Measurements from ENCODE around the gene IDH3A. TPM values are rescaled to one million over a fixed set of nuclear protein-coding genes. Genes with fewer than 3 reads are reported as not detected.

The IDH3A gene
- total RNA-seq, 1 experiment from 2014 or later = 67.8 TPM

DNA sequence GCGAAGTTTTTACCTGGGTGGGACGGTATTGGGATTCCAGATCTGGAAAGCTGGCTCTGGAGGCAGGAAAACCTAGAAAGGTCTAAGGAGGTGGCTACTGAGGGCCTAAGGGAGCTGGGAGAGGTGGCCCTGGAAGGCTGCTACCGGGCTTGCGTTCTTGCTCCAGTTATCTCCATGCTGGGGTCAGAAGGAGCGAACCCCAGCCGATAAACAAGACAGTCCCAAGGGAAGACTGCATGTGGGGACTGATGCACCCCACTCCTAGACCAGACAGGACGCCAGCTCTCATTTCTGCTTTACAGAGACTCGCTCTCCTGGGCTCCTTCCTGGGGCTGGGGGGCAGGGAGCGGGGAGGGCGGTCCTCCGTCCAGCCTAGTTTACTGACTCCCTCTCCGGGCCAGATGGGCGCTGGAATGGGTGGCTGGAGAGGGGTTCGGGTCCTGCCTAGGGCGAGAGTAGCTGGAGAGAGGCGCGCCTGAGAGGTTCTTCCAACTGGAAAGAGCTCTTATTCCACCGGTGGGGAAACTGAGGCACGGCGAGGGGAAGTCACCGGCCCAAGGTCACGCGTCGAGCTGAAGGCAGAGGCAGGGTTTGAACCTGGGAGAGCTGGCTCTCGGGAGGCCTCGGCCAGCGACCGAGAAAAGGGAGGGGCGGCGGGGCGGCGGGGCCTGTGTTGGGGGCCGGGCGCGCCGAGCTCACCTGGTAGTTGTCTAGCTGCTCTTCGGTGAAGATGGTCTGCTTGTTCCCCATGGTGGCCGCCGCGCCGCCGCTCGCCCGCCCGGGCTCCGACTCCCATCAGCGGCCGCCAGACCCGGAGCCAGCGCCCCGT lies 18.5 kb upstream of the IDH3A start:
- POLR2A ChIA-PET (ENCODE audit: unreplicated experiment) = interaction anchor here (0.6 kb wide), 1 partner anchor 626 kb away, joined by 7 read pairs; no protein-coding TSS in a partner anchor
- Histone ChIP-seq H3F3A (ENCODE audit: insufficient read depth, low read depth) (peaks cover 18% of the 10 kb centered on the region), H3K36me3 (ENCODE audit: low read depth) (no peaks in the 10 kb centered on the region), H3K9me3 (ENCODE audit: insufficient read depth, low read depth) (no peaks in the 10 kb centered on the region), H3K27ac (no peak overlapping the region), H3K4me1 (replicated peaks; ENCODE audit: insufficient read depth) (peaks cover 36% of the 10 kb centered on the region), H3K79me2 (ENCODE audit: low read depth) (no peaks in the 10 kb centered on the region), H3K9me2 (ENCODE audit: insufficient read depth) (no peaks in the 10 kb centered on the region), H4K20me1 (ENCODE audit: insufficient read depth) (no peaks in the 10 kb centered on the region), H3K27me3 (ENCODE audit: insufficient read depth, low read depth) (no peaks in the 10 kb centered on the region), H3K4me2 (no peak overlapping the region; the same call in 1 of the 2 replicates), H2AFZ (no peak overlapping the region), H3K4me3 (no peak overlapping the region)
- no peak for DNase-seq
- CTCF ChIA-PET = interaction anchor here (0.7 to 1.0 kb wide), 5 partner anchors 9 to 46 kb away, joined by 3 to 17 read pairs (median 4); no protein-coding TSS in a partner anchor
- TSS peak; percentile 19 for BruUV-seq (replicated peaks)
- no peak for TF ChIP-seq EZH2 (IDR thresholded peaks at IDR 0.05; ENCODE audit: low read depth)
- TF ChIP-seq, protein P1, sequence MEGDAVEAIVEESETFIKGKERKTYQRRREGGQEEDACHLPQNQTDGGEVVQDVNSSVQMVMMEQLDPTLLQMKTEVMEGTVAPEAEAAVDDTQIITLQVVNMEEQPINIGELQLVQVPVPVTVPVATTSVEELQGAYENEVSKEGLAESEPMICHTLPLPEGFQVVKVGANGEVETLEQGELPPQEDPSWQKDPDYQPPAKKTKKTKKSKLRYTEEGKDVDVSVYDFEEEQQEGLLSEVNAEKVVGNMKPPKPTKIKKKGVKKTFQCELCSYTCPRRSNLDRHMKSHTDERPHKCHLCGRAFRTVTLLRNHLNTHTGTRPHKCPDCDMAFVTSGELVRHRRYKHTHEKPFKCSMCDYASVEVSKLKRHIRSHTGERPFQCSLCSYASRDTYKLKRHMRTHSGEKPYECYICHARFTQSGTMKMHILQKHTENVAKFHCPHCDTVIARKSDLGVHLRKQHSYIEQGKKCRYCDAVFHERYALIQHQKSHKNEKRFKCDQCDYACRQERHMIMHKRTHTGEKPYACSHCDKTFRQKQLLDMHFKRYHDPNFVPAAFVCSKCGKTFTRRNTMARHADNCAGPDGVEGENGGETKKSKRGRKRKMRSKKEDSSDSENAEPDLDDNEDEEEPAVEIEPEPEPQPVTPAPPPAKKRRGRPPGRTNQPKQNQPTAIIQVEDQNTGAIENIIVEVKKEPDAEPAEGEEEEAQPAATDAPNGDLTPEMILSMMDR (conservative IDR thresholded peaks at IDR 0.05) = no peak
- intact Hi-C loops (cut with micrococcal nuclease; ENCODE audit: unreplicated experiment) = loop anchor here (1.0 to 5.0 kb wide), 3 partner anchors 47 to 111 kb away; no protein-coding TSS in a partner anchor

DNA sequence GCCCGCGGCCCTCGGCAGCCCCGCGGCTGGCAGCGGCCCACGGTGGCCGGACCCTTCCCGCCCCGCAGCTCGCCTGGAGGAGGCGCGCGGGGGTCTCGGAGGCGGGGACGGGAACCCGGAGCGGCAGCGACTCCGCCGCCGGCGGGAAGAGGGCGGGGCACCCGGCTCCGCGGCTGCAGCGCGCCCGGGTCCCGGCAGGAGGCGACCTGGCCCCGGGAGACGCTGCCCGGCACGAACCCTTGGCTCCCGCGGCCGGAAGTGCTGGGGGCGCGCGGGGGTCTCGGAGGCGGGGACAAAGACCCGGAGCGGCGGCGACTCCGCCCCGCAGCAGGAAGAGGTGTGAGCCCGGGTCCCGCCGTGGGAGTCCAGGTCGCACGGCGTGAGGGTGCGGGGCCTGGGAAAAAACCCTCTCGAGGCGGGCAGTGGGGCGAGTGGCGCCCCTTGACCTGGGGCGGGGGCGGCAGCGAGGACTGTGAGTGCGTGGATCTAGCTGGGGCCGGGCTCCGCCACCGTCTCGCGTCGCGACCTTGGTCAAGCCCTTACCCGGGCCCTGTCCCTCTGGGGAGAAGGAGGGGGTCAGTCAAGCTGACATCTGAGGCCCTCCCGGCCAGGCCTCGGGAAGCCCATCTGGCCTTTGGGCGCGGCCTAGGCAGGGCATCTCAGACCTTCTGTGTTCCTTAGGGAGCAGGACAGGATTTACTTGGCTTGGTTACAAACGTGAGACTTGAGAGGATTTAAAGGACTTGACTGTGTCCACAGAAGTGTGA lies 17.7 kb upstream of the IDH3A start, which contains the start of gene CIB2:
Gene CIB2, minus strand, starts transcription at position 151 of the 767 bp plus-strand sequence. CDS start 230 bp downstream, outside the sequence.
- H3F3A ChIP-seq (ENCODE audit: insufficient read depth, low read depth) = peaks cover 18% of the 10 kb centered on the region
- H2AFZ ChIP-seq = peak within 1 kb of the TSS; percentile 94
- no peaks in the 10 kb centered on the region for H4K20me1 ChIP-seq (ENCODE audit: insufficient read depth)
- peak; percentile 49 to 72 for DNase-seq
- no peaks in the 10 kb centered on the region for H3K9me3 ChIP-seq (ENCODE audit: insufficient read depth, low read depth)
- H3K36me3 ChIP-seq (ENCODE audit: low read depth) = no peaks in the 10 kb centered on the region
- ChIA-PET POLR2A (ENCODE audit: unreplicated experiment) (interaction anchor here (0.6 kb wide), 2 partner anchors 82 to 377 kb away, joined by 8 read pairs; no protein-coding TSS in a partner anchor), CTCF (interaction anchor here (0.7 to 1.2 kb wide), 3 partner anchors 11 to 64 kb away, joined by 3 to 4 read pairs (median 3); no protein-coding TSS in a partner anchor)
- no peak within 1 kb of the TSS for H3K27ac ChIP-seq
- peak within 1 kb of the TSS; percentile 93 for H3K4me3 ChIP-seq
- no peaks in the 10 kb centered on the region for H3K9me2 ChIP-seq (ENCODE audit: insufficient read depth)
- H3K4me1 ChIP-seq (replicated peaks; ENCODE audit: insufficient read depth) = peaks cover 36% of the 10 kb centered on the region
- H3K4me2 ChIP-seq = peak within 1 kb of the TSS; percentile 97
- intact Hi-C loops (cut with micrococcal nuclease; ENCODE audit: unreplicated experiment) = loop anchor here (1.0 to 5.0 kb wide), 3 partner anchors 46 to 110 kb away; no protein-coding TSS in a partner anchor
- TSS peak; percentile 54 for BruUV-seq (replicated peaks)
- no peaks in the 10 kb centered on the region for H3K79me2 ChIP-seq (ENCODE audit: low read depth)
- no peaks in the 10 kb centered on the region for H3K27me3 ChIP-seq (ENCODE audit: insufficient read depth, low read depth)
- TF ChIP-seq EZH2 (IDR thresholded peaks at IDR 0.05; ENCODE audit: low read depth) = no peak
- TF ChIP-seq, protein P1 (conservative IDR thresholded peaks at IDR 0.05) = peak; percentile 70

DNA sequence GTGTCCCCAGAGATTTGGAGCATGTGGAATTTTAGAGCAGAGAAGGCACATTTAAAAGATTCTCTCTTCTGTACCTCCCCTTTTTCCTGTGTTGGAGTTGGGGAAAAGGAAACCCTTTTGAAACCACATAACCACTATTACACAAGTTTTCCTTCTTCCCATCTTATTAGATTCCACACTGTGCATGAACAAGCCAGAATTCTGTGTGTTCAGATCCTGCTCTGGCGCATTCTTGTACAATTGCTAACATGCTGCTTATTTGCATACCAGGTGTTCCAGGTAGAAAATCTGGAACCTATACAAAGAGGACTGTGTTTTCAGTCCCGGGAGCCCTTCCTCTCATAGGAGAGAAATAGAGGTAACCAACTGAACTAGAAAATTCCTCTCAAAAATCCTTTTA lies 15.4 kb upstream of the IDH3A start:
- Histone ChIP-seq H3K9me3 (ENCODE audit: insufficient read depth, low read depth) (no peaks in the 10 kb centered on the region), H3K4me1 (replicated peaks; ENCODE audit: insufficient read depth) (peaks cover 30% of the 10 kb centered on the region), H3F3A (ENCODE audit: insufficient read depth, low read depth) (peaks cover 18% of the 10 kb centered on the region), H3K4me2 (peak overlapping the region; percentile 70), H3K27me3 (ENCODE audit: insufficient read depth, low read depth) (no peaks in the 10 kb centered on the region), H3K79me2 (ENCODE audit: low read depth) (no peaks in the 10 kb centered on the region), H2AFZ (no peak overlapping the region), H3K9me2 (ENCODE audit: insufficient read depth) (no peaks in the 10 kb centered on the region), H3K27ac (peak overlapping the region; percentile 65), H4K20me1 (ENCODE audit: insufficient read depth) (no peaks in the 10 kb centered on the region), H3K36me3 (ENCODE audit: low read depth) (no peaks in the 10 kb centered on the region), H3K4me3 (no peak overlapping the region)
- ChIA-PET POLR2A (ENCODE audit: unreplicated experiment) (no interaction called here), CTCF (no interaction called here)
- intact Hi-C loops (cut with micrococcal nuclease; ENCODE audit: unreplicated experiment) = loop anchor here (1.0 to 5.0 kb wide), 3 partner anchors 16 to 64 kb away; partner anchors contain the start of gene IDH3A
- BruUV-seq (replicated peaks) = no TSS peak
- DNase-seq = peak; percentile 63 to 98
- TF ChIP-seq, protein P1 (conservative IDR thresholded peaks at IDR 0.05) = no peak
- no peak for TF ChIP-seq EZH2 (IDR thresholded peaks at IDR 0.05; ENCODE audit: low read depth)
